Mesendoderm (in vitro differentiated cells): Measurements from ENCODE around the gene CD47. TPM values are rescaled to one million over a fixed set of nuclear protein-coding genes. Genes with fewer than 3 reads are reported as not detected.

Experiments
- DNase-seq: peaks from one replicate; pipeline ENCODE4 v3.0.0; 2013
- H2AK5ac ChIP-seq: 2 replicates; pipeline ENCODE4 v1.6.1; 2013; ENCODE audit warnings: low read length, inconsistent platforms
- H2BK120ac ChIP-seq: 2 replicates; pipeline ENCODE4 v1.6.1; 2013; ENCODE audit warnings: low read depth, mild to moderate bottlenecking, low read length, moderate library complexity, mixed read lengths
- H2BK15ac ChIP-seq: replicated peaks from 2 replicates; pipeline ENCODE4 v1.6.1; 2013; ENCODE audit warnings: low read depth, mild to moderate bottlenecking, moderate library complexity
- H2BK5ac ChIP-seq: 2 replicates; pipeline ENCODE4 v1.6.1; 2013; ENCODE audit warnings: low read length, inconsistent platforms
- H3K18ac ChIP-seq: 2 replicates; pipeline ENCODE4 v1.6.1; 2013; ENCODE audit warnings: mild to moderate bottlenecking, low read length, mixed read lengths
- H3K23ac ChIP-seq: one replicate; pipeline ENCODE4 v1.6.1; 2013; ENCODE audit warnings: low read length
- H3K27ac ChIP-seq: 2 replicates; pipeline ENCODE4 v1.5.1; 2013; ENCODE audit warnings: low read depth, mild to moderate bottlenecking, inconsistent platforms, low read length, moderate library complexity
- H3K27me3 ChIP-seq: 2 replicates; pipeline ENCODE4 v1.6.1; 2013; ENCODE audit warnings: low read length, control low read depth, mild to moderate bottlenecking, inconsistent platforms; ENCODE audit not compliant: insufficient read depth, poor library complexity
- H3K36me3 ChIP-seq: 2 replicates; pipeline ENCODE4 v1.6.1; 2013; ENCODE audit warnings: low read length, inconsistent platforms; ENCODE audit not compliant: control insufficient read depth, insufficient read depth
- H3K4ac ChIP-seq: one replicate; pipeline ENCODE4 v1.6.1; 2013; ENCODE audit warnings: low read depth, mild to moderate bottlenecking, low read length, moderate library complexity
- H3K4me1 ChIP-seq: 2 replicates; pipeline ENCODE4 v1.6.1; 2013; ENCODE audit warnings: low read depth, low read length, inconsistent platforms; ENCODE audit not compliant: control insufficient read depth
- H3K4me2 ChIP-seq: 2 replicates; pipeline ENCODE4 v1.6.1; 2013; ENCODE audit warnings: low read length
- H3K4me3 ChIP-seq: 2 replicates; pipeline ENCODE4 v1.5.1; 2013; ENCODE audit warnings: mild to moderate bottlenecking, low read length
- H3K56ac ChIP-seq: one replicate; pipeline ENCODE4 v1.6.1; 2013; ENCODE audit warnings: low read length
- H3K79me1 ChIP-seq: 2 replicates; pipeline ENCODE4 v1.6.1; 2013; ENCODE audit warnings: low read length, inconsistent platforms
- H3K79me2 ChIP-seq: 2 replicates; pipeline ENCODE4 v1.6.1; 2013; ENCODE audit warnings: mild to moderate bottlenecking, low read length; ENCODE audit not compliant: control insufficient read depth, insufficient read depth
- H3K9ac ChIP-seq: 2 replicates; pipeline ENCODE4 v1.6.1; 2013; ENCODE audit warnings: low read length, inconsistent platforms
- H4K5ac ChIP-seq: one replicate; pipeline ENCODE4 v1.6.1; 2013; ENCODE audit warnings: low read length
- H4K8ac ChIP-seq: one replicate; pipeline ENCODE4 v1.6.1; 2013; ENCODE audit warnings: low read depth, mild to moderate bottlenecking, control low read depth, low read length, moderate library complexity
- WGBS: extraction: QIAGEN DNeasy Blood & Tissue Kit; methylation state at CpG from one replicate; pipeline ENCODE4 v1.1.7; 2013; ENCODE audit warnings: low lambda C conversion rate, missing lambda C conversion rate; ENCODE audit not compliant: insufficient coverage; ENCODE audit errors: extremely low coverage; 5-methylcytosine and 5-hydroxymethylcytosine counted together
- polyA plus RNA-seq, 2 experiments: library from polyadenylated mRNA; stranded (reverse); fragments of 200-250 nt; gene quantifications; one replicate each; pipeline ENCODE4 v1.2.3, GENCODE V29; 2013

CD47 gene
- polyA plus RNA-seq (2013, experiment 1 of 2): 4.5 TPM
- 5.3 TPM for polyA plus RNA-seq (2013, experiment 2 of 2)

- no peaks in the 10 kb centered on the region for H3K79me2 ChIP-seq
- peak within 1 kb of the TSS; percentile 92 for H3K4me2 ChIP-seq
- H4K5ac ChIP-seq: no peak within 1 kb of the TSS
- H2BK120ac ChIP-seq: no peak within 1 kb of the TSS
- no peaks in the 10 kb centered on the region for H3K4me1 ChIP-seq
- peak; percentile 89 for DNase-seq
- peak within 1 kb of the TSS; percentile 87 for H3K4me3 ChIP-seq
- H3K4ac ChIP-seq: no peak within 1 kb of the TSS
- H3K56ac ChIP-seq: peak within 1 kb of the TSS; percentile 80
- peak within 1 kb of the TSS; percentile 33 for H3K23ac ChIP-seq
- H3K36me3 ChIP-seq: no peaks in the 10 kb centered on the region
- H3K79me1 ChIP-seq: no peaks in the 10 kb centered on the region
- peak within 1 kb of the TSS; percentile 29 for H3K18ac ChIP-seq
- no peak within 1 kb of the TSS for H2BK15ac ChIP-seq
- H3K27me3 ChIP-seq: peaks cover 7% of the 10 kb centered on the region
- H2BK5ac ChIP-seq: no peak within 1 kb of the TSS
- WGBS: no CpG with 5 or more reads among the region's 106 CpGs
- peak within 1 kb of the TSS; percentile 71 for H3K9ac ChIP-seq
- H2AK5ac ChIP-seq: no peak within 1 kb of the TSS
- H3K27ac ChIP-seq: no peak within 1 kb of the TSS
- peak within 1 kb of the TSS; percentile 58 for H4K8ac ChIP-seq
These were observed at the start of gene CD47 for GRCh38 chr3:108090701-108091497. Gene CD47 (minus strand): TSS chr3:108091031. CDS start chr3:108090908, 123 bp downstream.

DNA sequence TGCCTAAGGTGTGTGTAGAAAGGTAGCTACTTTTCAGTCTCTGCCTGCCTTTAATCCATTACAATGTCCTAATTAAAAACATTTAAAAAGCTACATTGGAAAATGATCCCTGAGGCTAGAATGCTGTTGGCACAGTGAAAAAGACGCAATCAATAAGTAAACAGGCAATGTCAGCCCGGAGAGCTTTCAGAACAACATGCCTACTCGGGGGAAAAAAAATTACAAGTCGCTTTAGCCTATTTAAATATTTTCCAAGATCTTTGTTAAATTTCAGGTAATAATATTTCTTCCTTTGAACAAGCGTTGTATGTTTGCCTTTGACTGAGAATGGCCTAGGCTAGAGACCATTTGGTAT is 46.6 kb upstream of the CD47 start:
- Histone ChIP-seq H3K9ac (no peak overlapping the region), H2BK120ac (no peak overlapping the region), H4K5ac (no peak overlapping the region), H3K18ac (no peak overlapping the region), H3K27ac (no peak overlapping the region), H3K4me1 (no peaks in the 10 kb centered on the region), H3K4me3 (no peak overlapping the region), H3K79me2 (no peaks in the 10 kb centered on the region), H2BK15ac (no peak overlapping the region), H3K36me3 (no peaks in the 10 kb centered on the region), H2BK5ac (no peak overlapping the region), H4K8ac (no peak overlapping the region), H3K4ac (no peak overlapping the region), H3K56ac (no peak overlapping the region), H2AK5ac (no peak overlapping the region), H3K27me3 (no peaks in the 10 kb centered on the region), H3K79me1 (no peaks in the 10 kb centered on the region), H3K4me2 (no peak overlapping the region), H3K23ac (no peak overlapping the region)
- no CpG with 5 or more reads among the region's 5 CpGs for WGBS
- DNase-seq: no peak

GRCh38 chr3:108136561-108137459 is 46.0 kb upstream of the CD47 start:
- no peak for DNase-seq
- H3K27ac ChIP-seq: no peak overlapping the region
- no peak overlapping the region for H3K56ac ChIP-seq
- H3K79me2 ChIP-seq: no peaks in the 10 kb centered on the region
- H4K8ac ChIP-seq: no peak overlapping the region
- no peak overlapping the region for H3K4me3 ChIP-seq
- no peaks in the 10 kb centered on the region for H3K36me3 ChIP-seq
- no peak overlapping the region for H3K23ac ChIP-seq
- H2AK5ac ChIP-seq: no peak overlapping the region
- H2BK5ac ChIP-seq: no peak overlapping the region
- H3K18ac ChIP-seq: no peak overlapping the region
- no peak overlapping the region for H4K5ac ChIP-seq
- H3K4ac ChIP-seq: no peak overlapping the region
- WGBS: no CpG with 5 or more reads among the region's 13 CpGs
- H3K4me2 ChIP-seq: no peak overlapping the region
- no peaks in the 10 kb centered on the region for H3K79me1 ChIP-seq
- H3K9ac ChIP-seq: no peak overlapping the region
- no peaks in the 10 kb centered on the region for H3K27me3 ChIP-seq
- no peak overlapping the region for H2BK15ac ChIP-seq
- H2BK120ac ChIP-seq: no peak overlapping the region
- H3K4me1 ChIP-seq: no peaks in the 10 kb centered on the region

GRCh38 chr3:108134555-108134880 is 43.7 kb upstream of the CD47 start:
- Histone ChIP-seq H3K4me2 (no peak overlapping the region), H3K27ac (no peak overlapping the region), H3K56ac (no peak overlapping the region), H3K27me3 (no peaks in the 10 kb centered on the region), H3K4me3 (no peak overlapping the region), H3K4ac (no peak overlapping the region), H3K9ac (no peak overlapping the region), H3K36me3 (no peaks in the 10 kb centered on the region), H2BK120ac (no peak overlapping the region), H3K79me1 (no peaks in the 10 kb centered on the region), H2BK5ac (no peak overlapping the region), H4K8ac (no peak overlapping the region), H2AK5ac (no peak overlapping the region), H3K4me1 (no peaks in the 10 kb centered on the region), H2BK15ac (no peak overlapping the region), H3K18ac (no peak overlapping the region), H4K5ac (no peak overlapping the region), H3K79me2 (no peaks in the 10 kb centered on the region), H3K23ac (no peak overlapping the region)
- no CpG with 5 or more reads among the region's 1 CpG for WGBS
- no peak for DNase-seq

GRCh38 chr3:108133858-108134554 is 43.2 kb upstream of the CD47 start:
- H3K4me3 ChIP-seq: no peak overlapping the region
- H3K79me2 ChIP-seq: no peaks in the 10 kb centered on the region
- no peaks in the 10 kb centered on the region for H3K4me1 ChIP-seq
- no peak overlapping the region for H2BK15ac ChIP-seq
- H2BK120ac ChIP-seq: no peak overlapping the region
- H3K27me3 ChIP-seq: no peaks in the 10 kb centered on the region
- H3K4me2 ChIP-seq: no peak overlapping the region
- no peak overlapping the region for H2AK5ac ChIP-seq
- no CpG with 5 or more reads among the region's 5 CpGs for WGBS
- no peak overlapping the region for H3K18ac ChIP-seq
- no peaks in the 10 kb centered on the region for H3K36me3 ChIP-seq
- H4K8ac ChIP-seq: no peak overlapping the region
- no peaks in the 10 kb centered on the region for H3K79me1 ChIP-seq
- H4K5ac ChIP-seq: no peak overlapping the region
- H3K56ac ChIP-seq: no peak overlapping the region
- no peak overlapping the region for H3K27ac ChIP-seq
- H3K9ac ChIP-seq: no peak overlapping the region
- H3K23ac ChIP-seq: no peak overlapping the region
- H2BK5ac ChIP-seq: no peak overlapping the region
- no peak for DNase-seq
- no peak overlapping the region for H3K4ac ChIP-seq
